DOHH2 (cell line): ENCODE data around the gene GPC5.

ENCODE experiments used
- EZH2phosphoT487 ChIP-seq: fragments of 200-600 bp; sonication (generic); IDR thresholded peaks from 2 replicates; pipeline ENCODE4 v1.6.1; 2017; ENCODE audit warnings: borderline replicate concordance, mild to moderate bottlenecking, antibody characterized with exemption, low read length, moderate library complexity, mixed read lengths
- TF ChIP-seq, protein P1 (sequence below): fragments of 200-600 bp; sonication (generic); IDR thresholded peaks from one replicate; pipeline ENCODE4 v1.5.1; 2014; ENCODE audit warnings: antibody characterized with exemption, mild to moderate bottlenecking, low read depth, low read length; ENCODE audit not compliant: poor library complexity, severe bottlenecking

DNA sequence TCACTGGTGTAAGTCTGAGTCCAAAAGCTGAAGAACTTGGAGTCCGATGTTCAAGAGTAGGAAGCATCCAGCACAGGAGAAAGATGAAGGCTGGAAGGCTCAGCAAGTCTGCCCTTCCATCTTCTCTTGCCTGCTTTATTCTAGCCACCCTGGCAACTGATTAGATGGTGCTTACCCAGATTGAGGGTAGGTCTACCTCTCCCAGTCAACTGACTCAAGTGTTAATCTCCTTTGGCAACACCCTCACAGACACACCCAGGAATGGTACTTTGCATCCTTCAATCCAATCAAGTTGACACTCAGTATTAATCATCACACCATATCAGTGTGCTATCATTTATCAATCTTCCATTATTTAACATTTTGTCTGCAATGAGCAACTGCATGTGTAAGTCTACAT lies 223.5 kb downstream of the GPC5 start:
- TF ChIP-seq, protein P1, sequence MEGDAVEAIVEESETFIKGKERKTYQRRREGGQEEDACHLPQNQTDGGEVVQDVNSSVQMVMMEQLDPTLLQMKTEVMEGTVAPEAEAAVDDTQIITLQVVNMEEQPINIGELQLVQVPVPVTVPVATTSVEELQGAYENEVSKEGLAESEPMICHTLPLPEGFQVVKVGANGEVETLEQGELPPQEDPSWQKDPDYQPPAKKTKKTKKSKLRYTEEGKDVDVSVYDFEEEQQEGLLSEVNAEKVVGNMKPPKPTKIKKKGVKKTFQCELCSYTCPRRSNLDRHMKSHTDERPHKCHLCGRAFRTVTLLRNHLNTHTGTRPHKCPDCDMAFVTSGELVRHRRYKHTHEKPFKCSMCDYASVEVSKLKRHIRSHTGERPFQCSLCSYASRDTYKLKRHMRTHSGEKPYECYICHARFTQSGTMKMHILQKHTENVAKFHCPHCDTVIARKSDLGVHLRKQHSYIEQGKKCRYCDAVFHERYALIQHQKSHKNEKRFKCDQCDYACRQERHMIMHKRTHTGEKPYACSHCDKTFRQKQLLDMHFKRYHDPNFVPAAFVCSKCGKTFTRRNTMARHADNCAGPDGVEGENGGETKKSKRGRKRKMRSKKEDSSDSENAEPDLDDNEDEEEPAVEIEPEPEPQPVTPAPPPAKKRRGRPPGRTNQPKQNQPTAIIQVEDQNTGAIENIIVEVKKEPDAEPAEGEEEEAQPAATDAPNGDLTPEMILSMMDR, result no peak
- no peak for TF ChIP-seq EZH2phosphoT487
